GM23248 (cell line): ENCODE results near the gene CCDC28B. TPM values are rescaled to one million over a fixed set of nuclear protein-coding genes. Genes with fewer than 3 reads are reported as not detected.
A peak's percentile ranks its signal among the peaks of the same experiment; 100 is the strongest.

ENCODE experiments used
- DNase-seq: peaks from one replicate; pipeline ENCODE4 v3.0.0-alpha.2; 2015
- H2AFZ ChIP-seq: fragments of 200-600 bp; sonication (generic); 2 replicates; pipeline ENCODE4 v1.6.1; 2016; ENCODE audit warnings: antibody characterized with exemption
- H3F3A ChIP-seq: fragments of 200-600 bp; sonication (generic); 2 replicates; pipeline ENCODE4 v1.6.1; 2016; ENCODE audit warnings: mild to moderate bottlenecking, antibody characterized with exemption, mixed run types; ENCODE audit not compliant: insufficient read depth
- H3K27ac ChIP-seq: fragments of 200-600 bp; sonication (generic); 2 replicates; pipeline ENCODE4 v1.5.1; 2016; ENCODE audit warnings: mild to moderate bottlenecking
- H3K27me3 ChIP-seq: fragments of 200-600 bp; sonication (generic); replicated peaks from 2 replicates; pipeline ENCODE4 v1.6.1; 2016; ENCODE audit warnings: mild to moderate bottlenecking; ENCODE audit not compliant: insufficient read depth
- H3K36me3 ChIP-seq: fragments of 200-600 bp; sonication (generic); 2 replicates; pipeline ENCODE4 v1.6.1; 2016; ENCODE audit warnings: low read depth, mild to moderate bottlenecking
- H3K4me1 ChIP-seq: fragments of 200-600 bp; sonication (generic); 2 replicates; pipeline ENCODE4 v1.6.1; 2016; ENCODE audit warnings: mild to moderate bottlenecking; ENCODE audit not compliant: insufficient read depth
- H3K4me2 ChIP-seq: fragments of 200-600 bp; sonication (generic); one replicate; pipeline ENCODE4 v1.6.1; 2016; ENCODE audit warnings: mild to moderate bottlenecking; ENCODE audit not compliant: unreplicated experiment
- H3K4me3 ChIP-seq: fragments of 200-600 bp; sonication (generic); 2 replicates; pipeline ENCODE4 v1.5.1; 2016; ENCODE audit warnings: mild to moderate bottlenecking
- H3K79me2 ChIP-seq: fragments of 200-600 bp; sonication (generic); 2 replicates; pipeline ENCODE4 v1.6.1; 2016; ENCODE audit warnings: mild to moderate bottlenecking; ENCODE audit not compliant: insufficient read depth
- H3K9ac ChIP-seq: fragments of 200-600 bp; sonication (generic); 2 replicates; pipeline ENCODE4 v1.6.1; 2016; ENCODE audit warnings: mild to moderate bottlenecking
- H3K9me2 ChIP-seq: fragments of 200-600 bp; sonication (generic); 2 replicates; pipeline ENCODE4 v1.6.1; 2016; ENCODE audit warnings: mixed run types, mild to moderate bottlenecking, moderate library complexity; ENCODE audit not compliant: insufficient read depth
- H3K9me3 ChIP-seq: fragments of 200-600 bp; sonication (generic); one replicate; pipeline ENCODE4 v1.6.1; 2017; ENCODE audit warnings: low read depth
- H4K20me1 ChIP-seq: fragments of 200-600 bp; sonication (generic); 2 replicates; pipeline ENCODE4 v1.6.0; 2016; ENCODE audit not compliant: insufficient read depth
- EZH2 ChIP-seq: fragments of 200-600 bp; sonication (generic); IDR thresholded peaks from 2 replicates; pipeline ENCODE4 v1.6.1; 2018; ENCODE audit warnings: antibody characterized with exemption, mild to moderate bottlenecking; ENCODE audit not compliant: insufficient read depth, poor library complexity, severe bottlenecking
- EZH2phosphoT487 ChIP-seq: fragments of 200-600 bp; sonication (generic); IDR thresholded peaks from 2 replicates; pipeline ENCODE4 v1.6.1; 2018; ENCODE audit warnings: antibody characterized with exemption, moderate library complexity, mild to moderate bottlenecking, low read depth; ENCODE audit not compliant: insufficient read depth
- WGBS, 2 experiments: methylation state at CpG; one replicate each; pipeline ENCODE4 v1.1.6; 2015 to 2017; ENCODE audit warnings: low lambda C conversion rate in 2 of 2, low coverage in 1 of 2; ENCODE audit errors: missing lambda C conversion rate in 2 of 2; 5-methylcytosine and 5-hydroxymethylcytosine counted together
- in situ Hi-C: fragments of 300-500 bp; cut with MboI; formaldehyde crosslinking; loops from 2 replicates; pipeline ENCODE4 v1.15.0; 2020
- polyA plus RNA-seq: library from polyadenylated mRNA; unstranded; fragments of >200 nt; fragmentation: Nextera tagmentation; extraction: Ambion mirVana; gene quantifications from 2 replicates; pipeline ENCODE4 v1.2.1, GENCODE V29; 2016
- total RNA-seq: library from RNA; depleted of rRNA; stranded (reverse); fragments of >200 nt; shearing (Covaris generic); gene quantifications from 2 replicates; pipeline ENCODE4 v1.2.3, GENCODE V29; 2014

The CCDC28B gene
- total and polyA plus RNA-seq, 2 experiments from 2014 or later: 17.7 to 19.7 TPM

- no peaks in the 10 kb centered on the region for H3K9me3 ChIP-seq
- peaks cover 73% of the 10 kb centered on the region for H3F3A ChIP-seq
- H3K4me1 ChIP-seq: peaks cover 22% of the 10 kb centered on the region
- H2AFZ ChIP-seq: no peak overlapping the region
- H3K4me2 ChIP-seq: no peak overlapping the region
- H3K9me2 ChIP-seq: no peaks in the 10 kb centered on the region
- no peak for DNase-seq
- H3K79me2 ChIP-seq: peaks cover 2% of the 10 kb centered on the region
- no peak overlapping the region for H3K9ac ChIP-seq
- H3K27me3 ChIP-seq: no peaks in the 10 kb centered on the region
- 100% methylated on average over 3 of the region's 3 CpGs for WGBS, 2 experiments
- H3K36me3 ChIP-seq: peaks cover 61% of the 10 kb centered on the region
- no peak for TF ChIP-seq EZH2phosphoT487
- no peak for TF ChIP-seq EZH2
- in situ Hi-C loops: no loop called here
- no peak overlapping the region for H3K4me3 ChIP-seq
- no peak overlapping the region for H3K27ac ChIP-seq
- no peaks in the 10 kb centered on the region for H4K20me1 ChIP-seq
Measured at GRCh38 chr1:32195531-32195930, 4.9 kb upstream of the CCDC28B start.

- Histone ChIP-seq H3K27ac (peak overlapping the region; percentile 26; the same call in 1 of the 2 replicates), H3F3A (peaks cover 73% of the 10 kb centered on the region), H3K79me2 (no peaks in the 10 kb centered on the region), H3K27me3 (no peaks in the 10 kb centered on the region), H2AFZ (no peak overlapping the region), H3K9me2 (no peaks in the 10 kb centered on the region), H3K9ac (no peak overlapping the region), H3K9me3 (no peaks in the 10 kb centered on the region), H3K4me2 (no peak overlapping the region), H3K4me1 (peaks cover 22% of the 10 kb centered on the region), H4K20me1 (no peaks in the 10 kb centered on the region), H3K4me3 (no peak overlapping the region), H3K36me3 (peaks cover 56% of the 10 kb centered on the region)
- in situ Hi-C loops: no loop called here
- TF ChIP-seq EZH2 (no peak), EZH2phosphoT487 (no peak)
- DNase-seq: peak; percentile 54
Measured at GRCh38 chr1:32195972-32196823, 4.2 kb upstream of the CCDC28B start.

DNA sequence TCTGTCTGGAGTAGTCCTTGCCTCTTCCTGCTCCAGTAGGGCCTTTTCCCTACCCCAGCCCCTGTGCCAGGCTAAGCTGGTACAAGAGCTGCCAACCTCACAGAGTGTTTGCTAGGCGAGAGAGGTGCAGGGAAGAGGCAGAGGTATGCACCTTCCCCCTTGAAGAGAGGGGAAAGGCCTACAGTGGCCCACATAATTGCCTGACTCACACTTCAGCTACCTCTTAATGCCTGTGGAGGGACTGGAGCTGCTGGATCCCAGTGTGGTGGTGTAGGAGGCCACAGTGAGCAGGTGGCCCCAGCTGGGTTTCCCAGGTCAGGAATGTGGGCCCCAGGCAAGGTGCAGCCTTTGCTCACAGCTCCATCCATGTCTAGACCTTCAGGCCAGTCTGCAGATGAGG, 3.3 kb upstream of the CCDC28B start:
- H3K9me2 ChIP-seq: no peaks in the 10 kb centered on the region
- TF ChIP-seq EZH2 (no peak), EZH2phosphoT487 (no peak)

DNA sequence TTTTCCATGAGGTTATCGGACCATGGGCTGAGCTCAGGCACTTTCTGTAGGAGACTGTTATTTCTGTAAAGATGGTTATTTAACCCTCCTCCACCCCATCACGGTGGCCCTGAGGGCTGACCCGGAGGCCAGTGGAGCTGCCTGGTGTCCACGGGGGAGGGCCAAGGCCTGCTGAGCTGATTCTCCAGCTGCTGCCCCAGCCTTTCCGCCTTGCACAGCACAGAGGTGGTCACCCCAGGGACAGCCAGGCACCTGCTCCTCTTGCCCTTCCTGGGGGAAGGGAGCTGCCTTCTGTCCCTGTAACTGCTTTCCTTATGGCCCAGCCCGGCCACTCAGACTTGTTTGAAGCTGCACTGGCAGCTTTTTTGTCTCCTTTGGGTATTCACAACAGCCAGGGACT, 2.6 kb upstream of the CCDC28B start:
- H3F3A ChIP-seq: peaks cover 68% of the 10 kb centered on the region
- TF ChIP-seq EZH2: no peak
- no peak for TF ChIP-seq EZH2phosphoT487

More for the DNA sequence above, 3.3 kb upstream of the CCDC28B start:
- no peak overlapping the region for H2AFZ ChIP-seq
- H4K20me1 ChIP-seq: no peaks in the 10 kb centered on the region
- peaks cover 73% of the 10 kb centered on the region for H3F3A ChIP-seq
- no peak overlapping the region for H3K4me2 ChIP-seq
- H3K27me3 ChIP-seq: no peaks in the 10 kb centered on the region
- H3K4me1 ChIP-seq: peaks cover 31% of the 10 kb centered on the region
- H3K79me2 ChIP-seq: no peaks in the 10 kb centered on the region
- 83 to 94% methylated on average over 1 of the region's 1 CpG for WGBS, 2 experiments
- peaks cover 47% of the 10 kb centered on the region for H3K36me3 ChIP-seq
- no peak for DNase-seq
- no peak overlapping the region for H3K9ac ChIP-seq
- H3K9me3 ChIP-seq: no peaks in the 10 kb centered on the region
- no peak overlapping the region for H3K4me3 ChIP-seq
- peak overlapping the region; percentile 26; the same call in 1 of the 2 replicates for H3K27ac ChIP-seq
- in situ Hi-C loops: no loop called here

More for the DNA sequence above, 2.6 kb upstream of the CCDC28B start:
- no peak for DNase-seq
- Histone ChIP-seq H3K9me3 (no peaks in the 10 kb centered on the region), H3K9ac (no peak overlapping the region), H3K4me2 (no peak overlapping the region), H3K4me3 (no peak overlapping the region), H3K27me3 (no peaks in the 10 kb centered on the region), H4K20me1 (no peaks in the 10 kb centered on the region), H2AFZ (no peak overlapping the region), H3K9me2 (no peaks in the 10 kb centered on the region), H3K36me3 (peaks cover 39% of the 10 kb centered on the region), H3K27ac (no peak overlapping the region), H3K79me2 (no peaks in the 10 kb centered on the region), H3K4me1 (peaks cover 31% of the 10 kb centered on the region)
- WGBS, 2 experiments: 71 to 75% methylated on average over 6 of the region's 6 CpGs
- in situ Hi-C loops: no loop called here
